H1 (cell line): Measurements from ENCODE around the gene KIAA1586. TPM values are rescaled to one million over a fixed set of nuclear protein-coding genes. Genes with fewer than 3 reads are reported as not detected.
"Not testable (repeated sequence)": the region's sequence is repeated elsewhere in the genome, so short reads cannot be mapped to it uniquely, and the experiment has no call there.

Experiments
- CTCF ChIA-PET: fragments of 300-600 bp; sonication (Branson Sonifier 250); formaldehyde crosslinking; loops from one replicate; lab custom pipeline; 2021; ENCODE audit not compliant: partially characterized antibody; lab: Charles Lee
- POLR2A ChIA-PET: fragments of 300-600 bp; sonication (Branson Sonifier 250); formaldehyde crosslinking; loops from one replicate; lab custom pipeline; 2021; ENCODE audit warnings: inconsistent platforms; ENCODE audit not compliant: partially characterized antibody; lab: Charles Lee
- DNase-seq, 2 experiments: peaks; one replicate each; pipeline versions ENCODE4 v3.0.0 to v3.0.0-alpha.2; 2010 to 2022; ENCODE audit warnings: low spot score in 2 of 2, low read depth in 1 of 2, mixed read lengths in 1 of 2
- FAIRE-seq: peaks from 2 replicates; lab custom pipeline; 2011; peaks lifted over from hg19 to GRCh38; lab: Jason Lieb, UNC
- H2AFZ ChIP-seq: 2 replicates; pipeline ENCODE4 v1.8.1; 2012; ENCODE audit warnings: low read length, inconsistent platforms
- H2AK5ac ChIP-seq: 2 replicates; pipeline ENCODE4 v1.6.1; 2013; ENCODE audit warnings: low read depth, low read length
- H2BK120ac ChIP-seq: replicated peaks from 2 replicates; pipeline ENCODE3; 2013; ENCODE audit warnings: low read depth, low read length, inconsistent platforms
- H2BK12ac ChIP-seq: 2 replicates; pipeline ENCODE4 v1.6.1; 2013; ENCODE audit warnings: low read depth, low read length
- H2BK15ac ChIP-seq: 2 replicates; pipeline ENCODE4 v1.6.1; 2013; ENCODE audit warnings: low read length
- H2BK20ac ChIP-seq: 2 replicates; pipeline ENCODE4 v1.6.1; 2013; ENCODE audit warnings: low read length
- H2BK5ac ChIP-seq: 2 replicates; pipeline ENCODE4 v1.6.1; 2013; ENCODE audit warnings: low read depth, low read length
- H3K14ac ChIP-seq: 2 replicates; pipeline ENCODE4 v1.6.1; 2013; ENCODE audit warnings: inconsistent platforms; ENCODE audit not compliant: insufficient read length
- H3K18ac ChIP-seq: 2 replicates; pipeline ENCODE4 v1.6.1; 2013; ENCODE audit warnings: low read length; ENCODE audit errors: extremely low read depth
- H3K23ac ChIP-seq: 2 replicates; pipeline ENCODE4 v1.6.1; 2013; ENCODE audit warnings: inconsistent platforms; ENCODE audit not compliant: insufficient read length
- H3K23me2 ChIP-seq: 2 replicates; pipeline ENCODE4 v1.6.1; 2013; ENCODE audit warnings: low read depth, low read length
- H3K27ac ChIP-seq: 2 replicates; pipeline ENCODE4 v1.6.1; 2011; ENCODE audit warnings: low read depth, low read length, inconsistent platforms
- H3K27me3 ChIP-seq, 4 experiments: replicated peaks in 1 of 4; 1 replicate in 1 of 4; 2 replicates in 3 of 4; pipeline versions ENCODE4 v1.6.1 to v1.8.1; 2011 to 2013; ENCODE audit warnings: low read length in 3 of 4, mild to moderate bottlenecking in 3 of 4, inconsistent platforms in 2 of 4, mixed read lengths in 2 of 4, moderate library complexity in 1 of 4; ENCODE audit not compliant: control insufficient read depth in 3 of 4, insufficient read depth in 3 of 4; ENCODE audit errors: extremely low read depth in 1 of 4
- H3K36me3 ChIP-seq, 4 experiments: 2 replicates each; pipeline versions ENCODE4 v1.6.1 to v1.8.1; 2011 to 2013; ENCODE audit warnings: mild to moderate bottlenecking in 4 of 4, low read length in 3 of 4, moderate library complexity in 2 of 4, control low read depth in 1 of 4, inconsistent platforms in 1 of 4; ENCODE audit not compliant: insufficient read depth in 4 of 4, control insufficient read depth in 2 of 4
- H3K4ac ChIP-seq: replicated peaks from 2 replicates; pipeline ENCODE3; 2013; ENCODE audit warnings: low read length, low read depth, mixed read lengths, inconsistent platforms; ENCODE audit not compliant: insufficient read length
- H3K4me1 ChIP-seq, 4 experiments: replicated peaks in 1 of 4; 1 replicate in 1 of 4; 2 replicates in 3 of 4; pipeline versions ENCODE4 v1.6.1 to v1.8.1; 2011 to 2013; ENCODE audit warnings: low read length in 3 of 4, inconsistent platforms in 2 of 4, mixed read lengths in 1 of 4; ENCODE audit not compliant: insufficient read depth in 4 of 4, control insufficient read depth in 3 of 4
- H3K4me2 ChIP-seq, 2 experiments: 2 replicates each; pipeline versions ENCODE4 v1.6.1 to v1.8.1; 2011 to 2013; ENCODE audit warnings: low read depth in 2 of 2, low read length in 2 of 2, control low read depth in 1 of 2, inconsistent platforms in 1 of 2, mild to moderate bottlenecking in 1 of 2; ENCODE audit not compliant: insufficient read depth in 1 of 2
- H3K4me3 ChIP-seq, 4 experiments: fragments of 200-600, 300-600 bp in 1 of 4; sonication (generic), shearing (Covaris generic), sonication (Bioruptor Twin) in 1 of 4; 2 replicates each; pipeline versions ENCODE4 v1.5.1 to v1.8.1; 2011 to 2016; ENCODE audit warnings: low read length in 4 of 4, low read depth in 3 of 4, control low read depth in 2 of 4, inconsistent platforms in 2 of 4, mild to moderate bottlenecking in 2 of 4, mixed read lengths in 1 of 4, moderate library complexity in 1 of 4; ENCODE audit not compliant: insufficient read depth in 2 of 4; ENCODE audit errors: extremely low read depth in 1 of 4
- H3K56ac ChIP-seq: replicated peaks from 2 replicates; pipeline ENCODE3; 2013; ENCODE audit warnings: low read depth, mild to moderate bottlenecking, mixed read lengths, low read length, inconsistent platforms; ENCODE audit not compliant: insufficient read length
- H3K79me1 ChIP-seq: 2 replicates; pipeline ENCODE4 v1.6.1; 2013; ENCODE audit warnings: low read depth, low read length, control low read depth
- H3K79me2 ChIP-seq, 2 experiments: 2 replicates each; pipeline versions ENCODE4 v1.6.1 to v1.8.1; 2012 to 2013; ENCODE audit warnings: low read length in 2 of 2, mild to moderate bottlenecking in 2 of 2, inconsistent platforms in 1 of 2; ENCODE audit not compliant: insufficient read depth in 2 of 2, control insufficient read depth in 1 of 2
- H3K9ac ChIP-seq, 4 experiments: replicated peaks in 1 of 4; 1 replicate in 1 of 4; 2 replicates in 3 of 4; pipeline versions ENCODE4 v1.6.1 to v1.8.1; 2011 to 2013; ENCODE audit warnings: low read depth in 3 of 4, low read length in 3 of 4, control low read depth in 2 of 4, mild to moderate bottlenecking in 2 of 4, moderate library complexity in 2 of 4, inconsistent platforms in 1 of 4; ENCODE audit errors: extremely low read depth in 1 of 4
- H3K9me3 ChIP-seq, 2 experiments: 2 replicates each; pipeline versions ENCODE4 v1.6.1 to v1.8.1; 2012 to 2013; ENCODE audit warnings: mild to moderate bottlenecking in 2 of 2, moderate library complexity in 2 of 2, control low read depth in 1 of 2, inconsistent platforms in 1 of 2, low read depth in 1 of 2, low read length in 1 of 2, mixed read lengths in 1 of 2; ENCODE audit not compliant: insufficient read depth in 2 of 2
- H4K20me1 ChIP-seq, 2 experiments: replicated peaks in 1 of 2; 2 replicates each; pipeline versions ENCODE3 to v1.8.1; 2011 to 2013; ENCODE audit warnings: inconsistent platforms in 2 of 2, low read length in 2 of 2, mild to moderate bottlenecking in 1 of 2; ENCODE audit not compliant: insufficient read depth in 2 of 2, control insufficient read depth in 1 of 2
- H4K5ac ChIP-seq: 2 replicates; pipeline ENCODE4 v1.6.1; 2013; ENCODE audit warnings: low read length, low read depth, mixed read lengths, inconsistent platforms; ENCODE audit not compliant: insufficient read length
- H4K8ac ChIP-seq: 2 replicates; pipeline ENCODE4 v1.8.0; 2013; ENCODE audit warnings: mild to moderate bottlenecking, moderate library complexity, low read length, inconsistent platforms; ENCODE audit not compliant: insufficient read depth; ENCODE audit errors: extremely low read depth
- H4K91ac ChIP-seq: replicated peaks from 2 replicates; pipeline ENCODE3; 2013; ENCODE audit warnings: low read length, mixed read lengths, inconsistent platforms; ENCODE audit not compliant: insufficient read length
- WGBS, 2 experiments: shearing (Covaris generic) in 1 of 2; methylation state at CpG; one replicate each; pipeline versions ENCODE4 v1.1.6 to v1.1.7; 2013 to 2015; ENCODE audit warnings: low lambda C conversion rate in 2 of 2, mixed read lengths in 2 of 2, inconsistent platforms in 1 of 2, low coverage in 1 of 2, missing lambda C conversion rate in 1 of 2; ENCODE audit not compliant: insufficient replicate concordance in 2 of 2, insufficient coverage in 1 of 2, insufficient read length in 1 of 2; ENCODE audit errors: extremely low coverage in 1 of 2, missing lambda C conversion rate in 1 of 2; 5-methylcytosine and 5-hydroxymethylcytosine counted together
- polyA plus RNA-seq, 7 experiments: library from polyadenylated mRNA; depleted of rRNA in 3 of 7; stranded (reverse) in 5 of 7; unstranded in 2 of 7; fragments of >200 nt in 5 of 7; fragments of 200-250 nt in 2 of 7; gene quantifications; 1 replicate in 5 of 7; 2 replicates in 1 of 7; 4 replicates in 1 of 7; pipeline versions ENCODE4 v1.2.1 to v1.2.3, GENCODE V29; 2011 to 2013; ENCODE audit warnings: missing spikeins in 2 of 7, mixed read lengths in 2 of 7
- total RNA-seq: library from RNA; stranded (reverse); fragmentation: NEBNext Ultra II Directional; extraction: Animal tissue kit (Norgen Biotek cat#: 25700); gene quantifications from 2 replicates; pipeline ENCODE4 v1.2.1, GENCODE V29; 2021

KIAA1586 gene
- total and polyA plus RNA-seq, 2 of the 8 experiments (the other 6 are each of a cell fraction or from before 2014, with no cell fraction given): 2.1 to 24.4 TPM

- H2BK5ac ChIP-seq, FAIRE-seq, H3K14ac ChIP-seq, H3K23me2 ChIP-seq, H3K27me3 ChIP-seq, H3K27ac ChIP-seq, H3K79me1 ChIP-seq, H3K18ac ChIP-seq, H4K20me1 ChIP-seq, H3K4me2 ChIP-seq, H3K23ac ChIP-seq, H3K4me3 ChIP-seq, POLR2A ChIA-PET, H3K4ac ChIP-seq, H2BK15ac ChIP-seq, H2BK20ac ChIP-seq, CTCF ChIA-PET, H4K5ac ChIP-seq, H2AFZ ChIP-seq, H2AK5ac ChIP-seq, DNase-seq, H3K9ac ChIP-seq, H2BK12ac ChIP-seq, H3K9me3 ChIP-seq, H4K91ac ChIP-seq, H4K8ac ChIP-seq, H3K56ac ChIP-seq, H2BK120ac ChIP-seq, H3K4me1 ChIP-seq: not testable (repeated sequence)
- peaks cover 0 to 35% (median 13%) of the 10 kb centered on the region in 4 experiments; a peak in 6 of 8 replicates for H3K36me3 ChIP-seq
- H3K79me2 ChIP-seq: peaks cover 0 to 30% of the 10 kb centered on the region in 2 experiments; a peak in 3 of 4 replicates
- no CpG with 5 or more reads among the region's 5 CpGs for WGBS, 2 experiments
Observed at GRCh38 chr6:57047257-57047585, 728 bp downstream of the KIAA1586 start.

GRCh38 chr6:57047859-57048258 is 1.4 kb downstream of the KIAA1586 start:
- H3K79me1 ChIP-seq, H2AFZ ChIP-seq, H3K27ac ChIP-seq, CTCF ChIA-PET, H2BK120ac ChIP-seq, DNase-seq, H2BK15ac ChIP-seq, FAIRE-seq, POLR2A ChIA-PET, H2BK20ac ChIP-seq, H2BK12ac ChIP-seq, H4K91ac ChIP-seq, H3K23me2 ChIP-seq, H3K9me3 ChIP-seq, H2BK5ac ChIP-seq, H3K18ac ChIP-seq, H3K4me1 ChIP-seq, H3K4ac ChIP-seq, H3K27me3 ChIP-seq, H4K5ac ChIP-seq, H2AK5ac ChIP-seq, H3K9ac ChIP-seq, H4K20me1 ChIP-seq, H4K8ac ChIP-seq, H3K14ac ChIP-seq, H3K56ac ChIP-seq, H3K23ac ChIP-seq: not testable (repeated sequence)
- H3K4me3 ChIP-seq: peak overlapping the region in 1 of 4 experiments; percentile 46; a peak in 3 of 8 replicates
- H3K36me3 ChIP-seq: peaks cover 0 to 42% (median 16%) of the 10 kb centered on the region in 4 experiments; a peak in 6 of 8 replicates
- H3K4me2 ChIP-seq: peak overlapping the region; percentile 27 to 53; a peak in 3 of 4 replicates
- H3K79me2 ChIP-seq: peaks cover 0 to 30% of the 10 kb centered on the region in 2 experiments; a peak in 3 of 4 replicates
- WGBS, 2 experiments: 88% methylated on average over 4 of the region's 6 CpGs; no CpG with 5 or more reads in 1 of the 2 experiments
